ENCODE results near the gene CTAGE8. TPM values are rescaled to one million over a fixed set of nuclear protein-coding genes. Genes with fewer than 3 reads are reported as not detected.
"Not testable (repeated sequence)": the region's sequence is repeated elsewhere in the genome, so short reads cannot be mapped to it uniquely, and the experiment has no call there.

Gene CTAGE8
- total and polyA plus RNA-seq, 10 of the 15 experiments (the other 5 are each of a cell fraction or from before 2014, with no cell fraction given) = 0.09 to 1.5 (median 0.65) TPM

DNA sequence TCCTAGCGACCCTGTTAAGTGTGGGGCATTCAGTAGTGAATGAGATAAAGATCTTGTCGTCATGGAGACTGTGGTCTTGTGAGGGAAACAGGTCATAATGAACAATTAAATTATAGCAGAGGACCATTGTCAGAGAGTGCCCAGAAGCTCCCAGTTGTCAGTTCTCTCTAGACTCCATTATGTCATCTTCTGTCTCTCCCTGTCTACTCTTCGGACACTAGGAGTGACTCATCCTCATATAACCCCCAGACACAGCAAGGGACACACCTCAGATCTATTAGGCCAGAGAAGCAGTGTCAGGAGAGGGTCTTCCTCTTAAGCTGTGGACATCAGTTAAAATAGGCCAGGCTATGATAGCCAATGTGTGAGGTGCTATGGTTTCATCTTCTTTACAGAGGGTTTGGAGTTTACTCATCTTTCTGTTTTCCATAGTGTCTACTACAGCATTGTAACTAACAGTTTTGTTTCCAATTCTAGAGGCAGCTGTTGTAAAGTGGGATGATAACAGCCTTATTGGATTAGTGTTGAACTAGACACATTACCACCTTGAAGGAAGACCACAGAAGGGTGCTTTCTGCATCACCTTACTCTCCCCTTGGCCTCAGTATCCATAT is 18.2 kb upstream of the CTAGE8 start:
- not testable (repeated sequence) for FAIRE-seq

DNA sequence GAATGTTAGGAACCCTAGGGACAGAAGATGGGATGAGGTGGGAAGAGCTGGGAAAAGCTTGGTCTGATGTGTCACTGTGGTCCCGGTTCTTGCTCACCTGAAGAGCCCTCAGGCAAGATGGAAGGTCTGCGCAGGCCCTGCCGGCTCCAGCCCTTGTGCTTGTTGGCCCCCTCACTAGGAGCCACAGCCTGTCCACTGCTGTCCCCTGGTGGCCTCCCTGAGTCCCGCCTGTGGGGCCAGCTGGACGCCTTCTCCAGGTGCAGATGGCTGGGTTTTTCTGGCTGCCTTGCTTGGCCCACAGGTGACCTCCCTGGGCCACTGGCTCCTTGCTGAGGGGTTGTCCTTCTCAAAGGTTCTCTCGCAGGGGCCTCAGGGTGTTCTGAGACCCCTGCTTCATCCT is 14.6 kb upstream of the CTAGE8 start:
- H3K27me3 ChIP-seq (replicated peaks in 1 of 2; ENCODE audit: control insufficient read depth in 2 of 2, insufficient read depth in 2 of 2, low read length in 1 of 2); POLR2A ChIA-PET; H2AFZ ChIP-seq (ENCODE audit: control insufficient read depth, low read depth, low read length); RAD21 ChIA-PET (ENCODE audit: unreplicated experiment); BruUV-seq (replicated peaks); intact Hi-C loops (cut with micrococcal nuclease; ENCODE audit: unreplicated experiment); H3K36me3 ChIP-seq (ENCODE audit: control insufficient read depth in 2 of 2, insufficient read depth in 2 of 2, low read length in 1 of 2); H3K9ac ChIP-seq (ENCODE audit: control insufficient read depth, insufficient read depth, low read length); in situ Hi-C loops (cut with MboI); H3K9me3 ChIP-seq (replicated peaks; ENCODE audit: control insufficient read depth, insufficient read depth, low read length); CTCF ChIA-PET; H3K4me2 ChIP-seq (ENCODE audit: control insufficient read depth, insufficient read depth); SMC1A ChIA-PET (ENCODE audit: uncharacterized antibody, unreplicated experiment); FAIRE-seq; DNase-seq (ENCODE audit: low read depth, low spot score); H3K79me2 ChIP-seq (ENCODE audit: control insufficient read depth, insufficient read depth, low read length); H3K4me3 ChIP-seq; H3K27ac ChIP-seq (ENCODE audit: control insufficient read depth, insufficient read depth); H3K4me1 ChIP-seq (ENCODE audit: control insufficient read depth, insufficient read depth, low read length); H4K20me1 ChIP-seq (ENCODE audit: control insufficient read depth, insufficient read depth): not testable (repeated sequence)
- no CpG with 5 or more reads among the region's 6 CpGs for whole genome bisulfite sequencing (ENCODE audit: insufficient coverage, insufficient replicate concordance, low lambda C conversion rate, missing lambda C conversion rate)
- peak; percentile 38 for ATAC-seq

More for the DNA sequence above, 18.2 kb upstream of the CTAGE8 start:
- H3K4me3 ChIP-seq; H3K36me3 ChIP-seq (ENCODE audit: control insufficient read depth in 2 of 2, insufficient read depth in 2 of 2, low read length in 1 of 2); DNase-seq (ENCODE audit: low read depth, low spot score); H4K20me1 ChIP-seq (ENCODE audit: control insufficient read depth, insufficient read depth); H2AFZ ChIP-seq (ENCODE audit: control insufficient read depth, low read depth, low read length); in situ Hi-C loops (cut with MboI); RAD21 ChIA-PET (ENCODE audit: unreplicated experiment); H3K9ac ChIP-seq (ENCODE audit: control insufficient read depth, insufficient read depth, low read length); SMC1A ChIA-PET (ENCODE audit: uncharacterized antibody, unreplicated experiment); H3K4me2 ChIP-seq (ENCODE audit: control insufficient read depth, insufficient read depth); ATAC-seq; H3K9me3 ChIP-seq (replicated peaks; ENCODE audit: control insufficient read depth, insufficient read depth, low read length); H3K27me3 ChIP-seq (replicated peaks in 1 of 2; ENCODE audit: control insufficient read depth in 2 of 2, insufficient read depth in 2 of 2, low read length in 1 of 2); H3K4me1 ChIP-seq (ENCODE audit: control insufficient read depth, insufficient read depth, low read length); H3K27ac ChIP-seq (ENCODE audit: control insufficient read depth, insufficient read depth); POLR2A ChIA-PET; BruUV-seq (replicated peaks); H3K79me2 ChIP-seq (ENCODE audit: control insufficient read depth, insufficient read depth, low read length); intact Hi-C loops (cut with micrococcal nuclease; ENCODE audit: unreplicated experiment); CTCF ChIA-PET: not testable (repeated sequence)
- no CpG with 5 or more reads among the region's 3 CpGs for WGBS (ENCODE audit: insufficient coverage, insufficient replicate concordance, low lambda C conversion rate, missing lambda C conversion rate)

- H3K36me3 ChIP-seq (ENCODE audit: control insufficient read depth in 2 of 2, insufficient read depth in 2 of 2, low read length in 1 of 2); DNase-seq (ENCODE audit: low read depth, low spot score); SMC1A ChIA-PET (ENCODE audit: uncharacterized antibody, unreplicated experiment); in situ Hi-C loops (cut with MboI); H3K9ac ChIP-seq (ENCODE audit: control insufficient read depth, insufficient read depth, low read length); intact Hi-C loops (cut with micrococcal nuclease; ENCODE audit: unreplicated experiment); H3K79me2 ChIP-seq (ENCODE audit: control insufficient read depth, insufficient read depth, low read length); ATAC-seq; H3K4me2 ChIP-seq (ENCODE audit: control insufficient read depth, insufficient read depth); RAD21 ChIA-PET (ENCODE audit: unreplicated experiment); H3K4me1 ChIP-seq (ENCODE audit: control insufficient read depth, insufficient read depth, low read length); FAIRE-seq; BruUV-seq (replicated peaks); H2AFZ ChIP-seq (ENCODE audit: control insufficient read depth, low read depth, low read length); H3K9me3 ChIP-seq (replicated peaks; ENCODE audit: control insufficient read depth, insufficient read depth, low read length); H3K27me3 ChIP-seq (replicated peaks in 1 of 2; ENCODE audit: control insufficient read depth in 2 of 2, insufficient read depth in 2 of 2, low read length in 1 of 2); CTCF ChIA-PET; POLR2A ChIA-PET; H3K4me3 ChIP-seq; H4K20me1 ChIP-seq (ENCODE audit: control insufficient read depth, insufficient read depth); H3K27ac ChIP-seq (ENCODE audit: control insufficient read depth, insufficient read depth): not testable (repeated sequence)
- 20% methylated on average over 2 of the region's 4 CpGs for whole genome bisulfite sequencing (ENCODE audit: insufficient coverage, insufficient replicate concordance, low lambda C conversion rate, missing lambda C conversion rate)
Measured at GRCh38 chr7:144282490-144282889, 13.4 kb upstream of the CTAGE8 start.

DNA sequence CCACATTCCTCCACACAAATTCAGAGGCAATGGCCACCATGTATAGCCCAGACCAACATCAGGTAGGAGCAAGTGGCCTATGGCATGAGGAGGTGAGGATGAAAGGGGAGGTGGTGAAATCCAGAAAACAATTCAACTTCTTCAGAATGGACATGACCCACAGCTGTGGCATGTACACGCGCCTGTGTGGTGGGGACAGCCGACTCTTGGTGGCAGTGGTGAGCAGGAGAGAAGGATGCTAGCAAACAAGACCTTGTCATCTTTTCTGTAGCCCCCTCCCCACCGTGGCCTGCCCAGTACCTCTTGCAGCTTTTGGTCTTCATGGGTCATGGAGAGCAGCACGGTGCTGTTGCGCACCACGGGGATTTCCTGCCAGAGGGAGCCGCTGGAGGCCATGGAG is 12.9 kb upstream of the CTAGE8 start:
- CTCF ChIA-PET; DNase-seq (ENCODE audit: low read depth, low spot score); H3K9ac ChIP-seq (ENCODE audit: control insufficient read depth, insufficient read depth, low read length); H3K27me3 ChIP-seq (replicated peaks in 1 of 2; ENCODE audit: control insufficient read depth in 2 of 2, insufficient read depth in 2 of 2, low read length in 1 of 2); in situ Hi-C loops (cut with MboI); H4K20me1 ChIP-seq (ENCODE audit: control insufficient read depth, insufficient read depth); H3K4me1 ChIP-seq (ENCODE audit: control insufficient read depth, insufficient read depth, low read length); RAD21 ChIA-PET (ENCODE audit: unreplicated experiment); H3K9me3 ChIP-seq (replicated peaks; ENCODE audit: control insufficient read depth, insufficient read depth, low read length); H2AFZ ChIP-seq (ENCODE audit: control insufficient read depth, low read depth, low read length); POLR2A ChIA-PET; BruUV-seq (replicated peaks); H3K36me3 ChIP-seq (ENCODE audit: control insufficient read depth in 2 of 2, insufficient read depth in 2 of 2, low read length in 1 of 2); H3K4me2 ChIP-seq (ENCODE audit: control insufficient read depth, insufficient read depth); SMC1A ChIA-PET (ENCODE audit: uncharacterized antibody, unreplicated experiment); ATAC-seq; H3K4me3 ChIP-seq; intact Hi-C loops (cut with micrococcal nuclease; ENCODE audit: unreplicated experiment); H3K27ac ChIP-seq (ENCODE audit: control insufficient read depth, insufficient read depth); H3K79me2 ChIP-seq (ENCODE audit: control insufficient read depth, insufficient read depth, low read length): not testable (repeated sequence)
- WGBS (ENCODE audit: insufficient coverage, insufficient replicate concordance, low lambda C conversion rate, missing lambda C conversion rate) = no CpG with 5 or more reads among the region's 8 CpGs
- peak; percentile 49 for FAIRE-seq
